OCI-M1 (cell line): Measurements from ENCODE around the gene XNDC1N.
A peak's percentile ranks its signal among the peaks of the same experiment; 100 is the strongest.

Experiments used
- DNase-seq: peaks from one replicate; lab custom pipeline; 2025; lab: John Stamatoyannopoulos, UW

XNDC1N gene

GRCh38 chr11:71927820-71928736 is at the start of gene XNDC1N:
XNDC1N (minus strand) TSS chr11:71928594; CDS start chr11:71923353, 5,241 bp downstream.
- DNase-seq, result peak; percentile 100

- peak; percentile 97 for DNase-seq
These were observed 49.5 kb upstream of the XNDC1N start for GRCh38 chr11:71977743-71978418.

GRCh38 chr11:71977090-71977489 is 48.7 kb upstream of the XNDC1N start:
- no peak for DNase-seq

GRCh38 chr11:71976551-71976950 is 48.2 kb upstream of the XNDC1N start:
- no peak for DNase-seq

GRCh38 chr11:71971680-71972079 is 43.3 kb upstream of the XNDC1N start:
- no peak for DNase-seq

- DNase-seq, result no peak
These were observed 36.2 kb upstream of the XNDC1N start for GRCh38 chr11:71964641-71965040.

- DNase-seq, result no peak
These were observed 35.1 kb upstream of the XNDC1N start for GRCh38 chr11:71963468-71963867.

- peak; percentile 95 for DNase-seq
These were observed 34.1 kb upstream of the XNDC1N start for GRCh38 chr11:71962428-71963038.

GRCh38 chr11:71955898-71956456 is 27.6 kb upstream of the XNDC1N start:
- DNase-seq, result no peak

GRCh38 chr11:71951741-71952310 is 23.4 kb upstream of the XNDC1N start:
- DNase-seq, result no peak

GRCh38 chr11:71949034-71949433 is 20.6 kb upstream of the XNDC1N start:
- DNase-seq, result no peak

GRCh38 chr11:71948314-71949027 is 20.1 kb upstream of the XNDC1N start:
- peak; percentile 100 for DNase-seq

- peak; percentile 88 for DNase-seq
These were observed 19.1 kb upstream of the XNDC1N start for GRCh38 chr11:71947498-71947897.

GRCh38 chr11:71946144-71946571 is 17.8 kb upstream of the XNDC1N start:
- peak; percentile 65 for DNase-seq

GRCh38 chr11:71940561-71941219 is 12.3 kb upstream of the XNDC1N start:
- DNase-seq, result no peak

- no peak for DNase-seq
These were observed 9.4 kb upstream of the XNDC1N start for GRCh38 chr11:71937826-71938225.

- DNase-seq, result no peak
These were observed 8.4 kb upstream of the XNDC1N start for GRCh38 chr11:71936825-71937224.

- DNase-seq, result no peak
These were observed 7.0 kb upstream of the XNDC1N start for GRCh38 chr11:71935338-71935925.

GRCh38 chr11:71934213-71934612 is 5.8 kb upstream of the XNDC1N start:
- no peak for DNase-seq
